T-cell (primary cell): ENCODE data around the gene HSD17B10. TPM values are rescaled to one million over a fixed set of nuclear protein-coding genes. Genes with fewer than 3 reads are reported as not detected.
"Not testable (repeated sequence)": the region's sequence is repeated elsewhere in the genome, so short reads cannot be mapped to it uniquely, and the experiment has no call there.

ENCODE experiments used
- ATAC-seq, 4 experiments: fragments of 200-7000 bp in 3 of 4; fragments of 150-1000 bp in 1 of 4; cut with Tn5 transposase; replicated peaks in 1 of 4; 1 replicate in 3 of 4; 2 replicates in 1 of 4; pipeline ENCODE4 v1.10.0; 2021; ENCODE audit warnings: moderate library complexity in 3 of 4, mild to moderate bottlenecking in 2 of 4, moderate number of reproducible peaks in 1 of 4
- CTCF ChIA-PET, 2 donors: fragments of 300-600 bp; sonication (Branson Sonifier 250); formaldehyde crosslinking; loops; one replicate each; lab custom pipeline; 2022; ENCODE audit warnings: antibody characterized with exemption in 2 of 2; lab: Charles Lee
- POLR2A ChIA-PET, 2 donors: fragments of 300-600 bp; sonication (Branson Sonifier 250); formaldehyde crosslinking; loops; one replicate each; lab custom pipeline; 2022; ENCODE audit warnings: antibody characterized with exemption in 2 of 2; lab: Charles Lee
- DNase-seq, 35 experiments: peaks; one replicate each; pipeline versions ENCODE4 v3.0.0 to v3.0.0-alpha.2; 2013 to 2023
- H3K27ac ChIP-seq: one replicate; pipeline ENCODE4 v1.5.1; 2013; ENCODE audit warnings: low read length
- H3K27me3 ChIP-seq, 2 experiments: replicated peaks in 1 of 2; 1 replicate in 1 of 2; 2 replicates in 1 of 2; pipeline versions ENCODE4 v1.6.1 to v1.7.0; 2013; ENCODE audit warnings: low read length in 1 of 2, mixed read lengths in 1 of 2; ENCODE audit not compliant: control insufficient read depth in 2 of 2, insufficient read depth in 2 of 2; ENCODE audit errors: extremely low read depth in 1 of 2
- H3K36me3 ChIP-seq, 2 donors: 1 replicate in 1 of 2; 2 replicates in 1 of 2; pipeline versions ENCODE4 v1.6.1 to v1.7.0; 2013; ENCODE audit warnings: low read length in 1 of 2; ENCODE audit not compliant: control insufficient read depth in 2 of 2, insufficient read depth in 1 of 2; ENCODE audit errors: extremely low read depth in 1 of 2
- H3K4me1 ChIP-seq, 2 experiments: 1 replicate in 1 of 2; 2 replicates in 1 of 2; pipeline versions ENCODE4 v1.6.1 to v1.7.0; 2013; ENCODE audit warnings: low read length in 2 of 2, mixed read lengths in 1 of 2; ENCODE audit not compliant: insufficient read depth in 2 of 2, control insufficient read depth in 1 of 2; ENCODE audit errors: extremely low read depth in 1 of 2
- H3K4me3 ChIP-seq, 2 donors: 1 replicate in 1 of 2; 2 replicates in 1 of 2; pipeline versions ENCODE4 v1.5.1 to v1.7.0; 2013; ENCODE audit warnings: mild to moderate bottlenecking in 2 of 2, low read length in 1 of 2, moderate library complexity in 1 of 2; ENCODE audit not compliant: control insufficient read depth in 1 of 2; ENCODE audit errors: extremely low read depth in 1 of 2
- H3K9me3 ChIP-seq: 2 replicates; pipeline ENCODE4 v1.7.0; 2013
- H3K27ac Mint-ChIP-seq, 2 donors: one replicate each; pipeline ENCODE4 v1.8.0; 2020 to 2021; ENCODE audit warnings: mild to moderate bottlenecking in 2 of 2, mixed read lengths in 2 of 2
- H3K27me3 Mint-ChIP-seq, 2 donors: one replicate each; pipeline ENCODE4 v1.8.0; 2021 to 2022; ENCODE audit warnings: mixed read lengths in 2 of 2
- H3K36me3 Mint-ChIP-seq: one replicate; pipeline ENCODE4 v1.8.0; 2021; ENCODE audit warnings: mixed read lengths
- H3K4me1 Mint-ChIP-seq, 3 donors: one replicate each; pipeline ENCODE4 v1.8.0; 2020 to 2022; ENCODE audit warnings: mixed read lengths in 3 of 3, mild to moderate bottlenecking in 1 of 3
- H3K4me3 Mint-ChIP-seq, 3 donors: one replicate each; pipeline ENCODE4 v1.8.0; 2020 to 2022; ENCODE audit warnings: mild to moderate bottlenecking in 3 of 3, mixed read lengths in 3 of 3, moderate library complexity in 3 of 3
- H3K9me3 Mint-ChIP-seq, 3 donors: one replicate each; pipeline ENCODE4 v1.8.0; 2020 to 2022; ENCODE audit warnings: mixed read lengths in 3 of 3
- WGBS: methylation state at CpG from one replicate; pipeline ENCODE4 v1.1.5; 2013; ENCODE audit warnings: missing lambda C conversion rate; ENCODE audit not compliant: insufficient coverage; 5-methylcytosine and 5-hydroxymethylcytosine counted together
- total RNA-seq, 35 experiments: library from RNA in 6 of 35; stranded (reverse) in 6 of 35; fragments of 120-200 nt in 1 of 35; gene quantifications; one replicate each; pipeline versions ENCODE4 v1.2.1 to v1.2.4 and lab custom pipeline; 2013 to 2026

HSD17B10 gene
- total RNA-seq, 5 donors from 2014 or later (not counting 1 experiment from before 2014, with no cell fraction given) = 36.6 to 60.0 (median 43.3) TPM

DNA sequence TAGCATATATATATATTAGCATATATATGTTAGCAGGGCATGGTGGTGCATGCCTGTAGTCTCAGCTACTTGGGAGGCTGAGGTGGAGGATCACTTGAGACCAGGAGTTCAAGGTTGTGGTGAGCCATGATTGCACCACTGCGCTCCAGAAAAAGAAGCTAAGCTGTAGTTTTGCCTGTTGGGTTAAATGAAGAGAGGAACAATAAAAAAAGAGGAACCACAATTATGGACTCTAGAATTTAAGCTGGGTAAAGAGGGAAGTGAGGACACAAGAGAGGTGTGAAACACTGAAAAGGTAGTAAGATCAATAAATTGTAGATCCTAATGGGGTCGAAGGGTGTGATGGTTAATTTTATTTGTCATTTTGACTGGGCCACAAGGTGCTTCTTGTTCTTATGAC is 40.5 kb upstream of the HSD17B10 start:
- H3K4me1 ChIP-seq = no peaks in the 10 kb centered on the region
- no peak overlapping the region for H3K4me3 Mint-ChIP-seq
- no peaks in the 10 kb centered on the region for H3K36me3 ChIP-seq
- no peak overlapping the region for H3K27ac Mint-ChIP-seq
- ChIA-PET POLR2A (interaction anchor here in 1 of 2 donors (0.6 kb wide), 1 partner anchor 22 kb away, joined by 4 read pairs; no protein-coding TSS in a partner anchor), CTCF (no interaction called here)
- H3K27ac ChIP-seq = no peak overlapping the region
- H3K36me3 Mint-ChIP-seq = no peaks in the 10 kb centered on the region
- no peaks in the 10 kb centered on the region for H3K9me3 Mint-ChIP-seq
- DNase-seq = no peak
- no peak overlapping the region for H3K4me3 ChIP-seq
- ATAC-seq = no peak
- peaks cover 8 to 43% of the 10 kb centered on the region in 2 donors for H3K27me3 Mint-ChIP-seq
- no peaks in the 10 kb centered on the region for H3K9me3 ChIP-seq
- H3K27me3 ChIP-seq = peaks cover 0 to 5% of the 10 kb centered on the region in 2 experiments
- WGBS = 33% methylated on average over 1 of the region's 2 CpGs
- no peaks in the 10 kb centered on the region for H3K4me1 Mint-ChIP-seq

DNA sequence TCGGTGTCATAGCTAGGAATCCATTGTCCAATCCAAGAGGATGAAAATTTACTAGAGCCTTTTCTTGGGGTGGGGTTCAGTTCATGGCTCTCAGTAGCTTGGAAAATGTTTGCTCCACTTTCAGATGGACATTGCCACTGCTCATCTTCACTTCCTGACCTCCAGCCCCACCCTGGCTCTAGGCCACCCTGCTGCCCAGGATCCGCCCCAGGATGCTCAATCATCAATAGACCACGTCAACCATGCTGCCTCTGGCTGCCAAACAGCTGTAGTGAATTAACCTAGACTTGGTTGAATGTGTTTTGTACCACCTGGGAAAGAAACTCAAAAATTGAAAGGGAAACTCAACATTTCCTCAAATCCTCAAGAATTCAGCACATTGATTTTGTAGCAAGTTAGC is 37.2 kb upstream of the HSD17B10 start:
- Mint-ChIP-seq H3K4me1 (no peaks in the 10 kb centered on the region), H3K4me3 (no peak overlapping the region), H3K9me3 (no peaks in the 10 kb centered on the region), H3K36me3 (no peaks in the 10 kb centered on the region), H3K27ac (no peak overlapping the region), H3K27me3 (peaks cover 7 to 35% of the 10 kb centered on the region in 2 donors)
- H3K27me3 ChIP-seq = peaks cover 0 to 5% of the 10 kb centered on the region in 2 experiments
- DNase-seq (no peak), ATAC-seq (no peak)
- POLR2A ChIA-PET = no interaction called here
- no peaks in the 10 kb centered on the region for H3K36me3 ChIP-seq
- no peaks in the 10 kb centered on the region for H3K4me1 ChIP-seq
- H3K27ac ChIP-seq = no peak overlapping the region
- no peak overlapping the region for H3K4me3 ChIP-seq
- CTCF ChIA-PET = no interaction called here
- no peaks in the 10 kb centered on the region for H3K9me3 ChIP-seq
- no CpG with 5 or more reads among the region's 3 CpGs for WGBS

DNA sequence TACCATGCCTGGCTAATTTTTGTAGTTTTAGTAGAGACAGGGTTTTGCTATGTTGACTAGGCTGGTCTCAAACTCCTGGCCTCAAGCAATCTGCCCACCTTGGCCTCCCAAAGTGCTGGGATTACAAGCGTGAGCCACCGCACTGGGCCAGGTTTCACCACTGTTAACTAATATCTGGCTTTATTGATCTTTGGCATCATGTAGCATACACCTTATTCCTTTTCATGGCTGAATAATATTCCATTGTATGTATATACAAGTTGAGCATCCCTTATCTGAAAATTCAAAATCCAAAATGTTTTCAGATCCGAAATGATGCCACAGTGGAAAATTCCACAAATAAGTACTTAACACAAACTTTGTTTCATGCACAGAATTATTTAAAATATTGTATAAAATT is 34.5 kb upstream of the HSD17B10 start:
- H3K9me3 ChIP-seq, H3K36me3 ChIP-seq, H3K4me3 ChIP-seq, H3K27ac Mint-ChIP-seq, H3K27ac ChIP-seq, ATAC-seq, H3K9me3 Mint-ChIP-seq, POLR2A ChIA-PET, H3K36me3 Mint-ChIP-seq, H3K4me1 ChIP-seq, H3K27me3 ChIP-seq, H3K4me1 Mint-ChIP-seq, H3K4me3 Mint-ChIP-seq, CTCF ChIA-PET, DNase-seq: not testable (repeated sequence)
- peaks cover 6 to 34% of the 10 kb centered on the region in 2 donors for H3K27me3 Mint-ChIP-seq
- WGBS = no CpG with 5 or more reads among the region's 3 CpGs

DNA sequence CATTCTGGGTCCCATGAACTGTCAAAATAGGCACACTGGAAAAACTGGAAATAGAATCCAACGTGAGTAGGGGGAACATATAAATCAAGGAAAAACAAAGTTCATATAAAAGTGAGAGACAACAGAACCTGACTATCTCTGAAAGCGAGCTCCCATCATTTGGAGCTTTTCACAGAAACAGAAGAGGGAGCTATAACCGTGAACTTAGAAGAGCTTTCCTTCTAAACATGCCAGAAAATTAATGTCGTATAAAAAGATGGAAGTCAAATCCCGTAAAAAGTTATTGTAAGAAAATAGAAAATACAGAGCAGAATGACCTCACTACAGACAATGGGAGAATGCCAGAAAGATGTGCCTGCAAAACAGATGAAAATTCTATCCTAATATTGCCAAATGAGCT is 23.9 kb upstream of the HSD17B10 start:
- ATAC-seq = no peak
- Histone ChIP-seq H3K4me3 (no peak overlapping the region), H3K27ac (no peak overlapping the region), H3K4me1 (no peaks in the 10 kb centered on the region), H3K27me3 (no peaks in the 10 kb centered on the region), H3K9me3 (no peaks in the 10 kb centered on the region), H3K36me3 (no peaks in the 10 kb centered on the region)
- Mint-ChIP-seq H3K27ac (peak overlapping the region in 1 of 2 donors; percentile 27), H3K4me3 (no peak overlapping the region), H3K27me3 (peaks cover 5 to 27% of the 10 kb centered on the region in 2 donors), H3K36me3 (no peaks in the 10 kb centered on the region), H3K4me1 (peaks cover 0 to under 1% (median 0%) of the 10 kb centered on the region in 3 donors), H3K9me3 (no peaks in the 10 kb centered on the region)
- CTCF ChIA-PET = no interaction called here
- no CpG with 5 or more reads among the region's 5 CpGs for WGBS
- no peak for DNase-seq
- POLR2A ChIA-PET = interaction anchor here in 1 of 2 donors (0.6 kb wide), 1 partner anchor 13 kb away, joined by 5 read pairs; no protein-coding TSS in a partner anchor

DNA sequence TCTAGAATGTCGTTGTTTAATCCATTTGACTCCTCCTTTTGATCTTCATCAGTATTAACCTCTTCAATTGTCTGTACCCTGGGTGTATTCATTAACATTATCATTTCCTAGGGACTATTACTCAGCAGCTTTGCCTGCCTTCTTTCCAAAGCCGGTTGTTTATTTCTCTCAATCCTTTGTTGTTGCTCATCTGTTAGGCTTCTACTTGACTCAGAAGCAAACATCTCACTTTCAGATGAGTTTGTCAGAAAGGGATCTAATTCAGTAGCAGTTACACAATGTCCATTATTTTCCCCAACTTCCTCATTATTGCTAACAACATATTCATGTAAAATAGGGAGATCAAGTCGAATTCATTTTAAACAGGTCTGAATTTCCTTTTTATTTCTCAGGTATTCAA is 22.1 kb upstream of the HSD17B10 start:
- Mint-ChIP-seq H3K36me3 (no peaks in the 10 kb centered on the region), H3K4me3 (no peak overlapping the region), H3K4me1 (no peaks in the 10 kb centered on the region), H3K27me3 (peaks cover 5 to 23% of the 10 kb centered on the region in 2 donors), H3K9me3 (no peaks in the 10 kb centered on the region), H3K27ac (no peak overlapping the region)
- Histone ChIP-seq H3K4me1 (no peaks in the 10 kb centered on the region), H3K27ac (no peak overlapping the region), H3K4me3 (no peak overlapping the region), H3K9me3 (no peaks in the 10 kb centered on the region), H3K36me3 (no peaks in the 10 kb centered on the region), H3K27me3 (no peaks in the 10 kb centered on the region)
- ChIA-PET CTCF (no interaction called here), POLR2A (no interaction called here)
- no peak for DNase-seq
- WGBS = 33% methylated on average over 1 of the region's 3 CpGs
- no peak for ATAC-seq

DNA sequence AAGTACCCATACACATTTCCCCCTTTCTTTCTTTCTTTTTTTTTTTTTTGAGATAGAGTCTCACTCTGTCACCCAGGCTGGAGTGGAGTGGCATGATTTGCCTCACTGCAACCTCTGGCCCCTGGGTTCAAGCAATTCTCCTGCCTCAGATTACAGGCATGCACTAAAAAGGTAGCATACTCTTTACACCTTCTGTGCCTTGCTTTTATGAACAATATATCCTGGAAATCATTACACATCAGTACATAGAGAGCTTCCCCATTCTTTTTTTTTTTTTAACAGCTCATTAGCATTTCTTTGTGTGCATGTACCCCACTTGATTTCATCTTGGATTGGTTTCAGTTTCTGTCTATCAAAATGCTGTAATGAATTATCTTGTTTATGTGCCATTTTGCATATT is 18.6 kb upstream of the HSD17B10 start:
- Mint-ChIP-seq H3K4me1 (no peaks in the 10 kb centered on the region), H3K9me3 (no peaks in the 10 kb centered on the region), H3K36me3 (no peaks in the 10 kb centered on the region), H3K4me3 (no peak overlapping the region), H3K27me3 (peaks cover 5 to 20% of the 10 kb centered on the region in 2 donors), H3K27ac (no peak overlapping the region)
- H3K27me3 ChIP-seq = no peaks in the 10 kb centered on the region
- H3K27ac ChIP-seq = no peak overlapping the region
- CTCF ChIA-PET = no interaction called here
- no peaks in the 10 kb centered on the region for H3K9me3 ChIP-seq
- DNase-seq (no peak), ATAC-seq (no peak)
- H3K36me3 ChIP-seq = no peaks in the 10 kb centered on the region
- no peak overlapping the region for H3K4me3 ChIP-seq
- H3K4me1 ChIP-seq = no peaks in the 10 kb centered on the region
- POLR2A ChIA-PET = interaction anchor here in 1 of 2 donors (0.5 to 1.1 kb wide), 3 partner anchors 22 to 374 kb away, joined by 4 to 8 read pairs (median 5); no protein-coding TSS in a partner anchor

DNA sequence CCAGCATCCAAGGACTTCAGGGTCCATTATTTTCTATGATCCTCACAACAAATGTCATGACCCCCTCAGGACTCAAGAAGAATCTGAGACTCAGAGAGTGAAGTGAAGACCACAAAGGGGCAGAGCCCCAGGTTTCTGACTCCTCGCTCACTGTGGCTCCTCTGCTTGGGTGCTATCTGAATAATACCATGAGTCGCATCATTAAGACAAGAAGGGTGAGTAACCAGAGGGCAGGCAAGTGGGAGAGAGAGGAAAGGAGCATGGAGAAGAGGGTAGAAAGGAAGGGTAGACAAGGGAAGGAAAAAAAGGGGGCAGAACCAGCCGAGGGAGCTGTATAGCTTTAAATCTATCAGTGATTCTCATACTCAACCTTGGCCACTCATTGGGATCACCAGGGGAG is 15.5 kb upstream of the HSD17B10 start:
- Mint-ChIP-seq H3K36me3 (no peaks in the 10 kb centered on the region), H3K4me3 (no peak overlapping the region), H3K27ac (no peak overlapping the region), H3K27me3 (peaks cover 0 to 4% of the 10 kb centered on the region in 2 donors), H3K4me1 (no peaks in the 10 kb centered on the region), H3K9me3 (no peaks in the 10 kb centered on the region)
- CTCF ChIA-PET = no interaction called here
- ATAC-seq (no peak), DNase-seq (no peak)
- Histone ChIP-seq H3K4me1 (no peaks in the 10 kb centered on the region), H3K27ac (no peak overlapping the region), H3K27me3 (no peaks in the 10 kb centered on the region), H3K9me3 (no peaks in the 10 kb centered on the region), H3K4me3 (no peak overlapping the region), H3K36me3 (no peaks in the 10 kb centered on the region)
- no CpG with 5 or more reads among the region's 3 CpGs for WGBS
- POLR2A ChIA-PET = no interaction called here
